Small intestine (tissue), 7 donors: ENCODE results near the gene MSS51. TPM values are rescaled to one million over a fixed set of nuclear protein-coding genes. Genes with fewer than 3 reads are reported as not detected.
A peak's percentile ranks its signal among the peaks of the same experiment; 100 is the strongest.

Source experiments
- DNase-seq, 2 donors: peaks; one replicate each; pipeline versions ENCODE4 v3.0.0 to v3.0.0-alpha.2; 2013
- FAIRE-seq: peaks from 2 replicates; lab custom pipeline; 2012; peaks lifted over from hg19 to GRCh38; lab: Jason Lieb, UNC
- H3K27ac ChIP-seq, 3 donors: one replicate each; pipeline ENCODE4 v1.5.1; 2013; ENCODE audit warnings: low read length in 2 of 3, mild to moderate bottlenecking in 2 of 3, control low read depth in 1 of 3, inconsistent platforms in 1 of 3, low read depth in 1 of 3, moderate library complexity in 1 of 3
- H3K27me3 ChIP-seq, 3 donors: one replicate each; pipeline ENCODE4 v1.6.1; 2013; ENCODE audit warnings: low read length in 3 of 3, inconsistent platforms in 1 of 3; ENCODE audit not compliant: control insufficient read depth in 3 of 3, insufficient read depth in 3 of 3
- H3K36me3 ChIP-seq, 3 donors: one replicate each; pipeline ENCODE4 v1.6.1; 2013; ENCODE audit warnings: low read length in 3 of 3, inconsistent platforms in 1 of 3, low read depth in 1 of 3, mild to moderate bottlenecking in 1 of 3, moderate library complexity in 1 of 3; ENCODE audit not compliant: control insufficient read depth in 3 of 3, insufficient read depth in 2 of 3
- H3K4me1 ChIP-seq, 3 donors: one replicate each; pipeline ENCODE4 v1.6.1; 2013; ENCODE audit warnings: low read length in 2 of 3, inconsistent platforms in 1 of 3, low read depth in 1 of 3, mild to moderate bottlenecking in 1 of 3, moderate library complexity in 1 of 3; ENCODE audit not compliant: control insufficient read depth in 3 of 3, insufficient read depth in 2 of 3
- H3K4me3 ChIP-seq, 3 donors: one replicate each; pipeline ENCODE4 v1.5.1; 2013; ENCODE audit warnings: low read length in 3 of 3, control low read depth in 1 of 3, inconsistent platforms in 1 of 3, low read depth in 1 of 3, mild to moderate bottlenecking in 1 of 3, moderate library complexity in 1 of 3
- H3K9me3 ChIP-seq, 2 donors: one replicate each; pipeline ENCODE4 v1.6.1; 2013; ENCODE audit warnings: low read depth in 1 of 2, low read length in 1 of 2; ENCODE audit not compliant: control insufficient read depth in 2 of 2, insufficient read depth in 1 of 2
- WGBS, 3 donors: extraction: QIAGEN DNeasy Blood & Tissue Kit; methylation state at CpG; one replicate each; pipeline ENCODE4 v1.1.7; 2013; 5-methylcytosine and 5-hydroxymethylcytosine counted together
- polyA plus RNA-seq, 4 donors: library from polyadenylated mRNA; stranded (reverse) in 3 of 4; unstranded in 1 of 4; fragments of 200-250 nt in 3 of 4; fragments of 120-200 nt in 1 of 4; gene quantifications; one replicate each; pipeline versions ENCODE4 v1.2.1 to v1.2.3, GENCODE V29; 2013
- donor health status: healthy with polysubstance abuse.
- donor health status: control.
- donor health status: control.
- donor health status: Bipolar disorder and iron deficiency.
- donor health status: healthy.

The MSS51 gene
- polyA plus RNA-seq, 4 donors, result 0.91 to 3.1 (median 1.7) TPM

DNA sequence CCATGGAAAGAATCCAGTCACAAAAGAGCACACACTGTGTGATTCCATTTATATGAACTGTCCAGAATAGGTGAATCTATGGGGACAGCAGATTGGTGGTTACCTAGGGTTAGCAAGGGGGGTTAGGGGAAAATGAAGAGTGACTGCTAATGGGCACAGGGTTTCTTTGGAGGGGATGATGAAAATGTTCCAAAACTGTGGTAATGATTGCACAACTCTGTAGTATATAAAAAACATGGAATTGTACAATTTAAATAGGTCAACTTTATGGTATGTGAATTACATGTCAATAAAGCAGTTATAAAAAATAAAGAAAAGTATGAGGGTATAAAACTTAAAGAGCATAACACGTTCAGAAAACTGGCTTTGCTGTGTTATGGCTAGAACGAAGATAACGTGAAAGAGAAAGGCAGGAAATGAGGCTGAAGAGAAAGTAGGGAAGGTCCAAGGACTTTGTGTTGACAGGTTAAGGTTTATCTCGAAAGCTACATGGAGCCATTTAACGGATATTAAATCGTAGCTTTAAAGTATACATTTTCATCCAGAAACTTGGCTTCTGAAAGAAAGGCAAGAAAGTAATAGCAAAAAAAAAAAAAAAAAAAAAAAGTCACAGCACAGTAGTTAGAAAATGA, 26.4 kb upstream of the MSS51 start:
- H3K4me1 ChIP-seq, result no peaks in the 10 kb centered on the region
- no peaks in the 10 kb centered on the region for H3K27me3 ChIP-seq
- no peaks in the 10 kb centered on the region for H3K9me3 ChIP-seq
- H3K4me3 ChIP-seq, result no peak overlapping the region
- peaks cover 2 to 24% (median 2%) of the 10 kb centered on the region in 3 donors for H3K36me3 ChIP-seq
- no peak for DNase-seq
- FAIRE-seq, result no peak
- 87 to 91% (median 89%) methylated on average over 6 of the region's 6 CpGs for WGBS, 3 donors
- H3K27ac ChIP-seq, result no peak overlapping the region

DNA sequence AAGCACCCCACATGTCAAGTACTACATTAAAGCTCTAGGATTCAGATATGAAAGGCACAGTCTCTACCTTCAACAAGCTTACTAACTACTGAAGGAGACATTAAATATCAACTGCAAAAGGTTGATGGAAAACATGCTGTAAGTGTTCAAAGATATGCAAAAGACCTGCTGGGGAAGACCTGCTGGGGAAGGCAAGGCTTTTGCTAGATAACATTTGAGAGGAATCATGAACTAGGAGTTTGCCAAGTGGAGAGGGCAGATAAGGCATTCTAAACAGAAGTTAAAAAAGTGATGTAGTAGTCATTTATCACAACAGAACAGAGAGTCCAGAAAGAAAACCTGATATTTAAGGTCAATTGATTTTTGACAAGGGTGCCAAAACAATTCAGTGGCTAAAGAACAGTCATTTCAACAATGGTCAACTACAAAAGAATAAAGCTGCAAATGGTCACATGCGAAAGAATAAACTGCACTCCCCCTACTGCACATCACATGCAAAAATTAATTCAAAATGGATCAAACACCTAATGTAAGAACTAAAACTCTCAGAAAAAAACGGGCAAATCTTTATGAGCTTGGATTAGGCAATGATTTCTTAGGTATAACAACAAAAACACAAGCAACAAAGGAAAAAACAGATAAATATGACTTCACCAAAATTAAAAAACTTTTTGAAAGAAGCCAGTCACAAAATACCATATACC, 23.0 kb upstream of the MSS51 start:
- 85 to 93% (median 91%) methylated on average over 2 of the region's 2 CpGs for WGBS, 3 donors
- Histone ChIP-seq H3K4me1 (no peaks in the 10 kb centered on the region), H3K9me3 (no peaks in the 10 kb centered on the region), H3K27me3 (no peaks in the 10 kb centered on the region), H3K27ac (no peak overlapping the region), H3K36me3 (peaks cover 2 to 19% (median 2%) of the 10 kb centered on the region in 3 donors), H3K4me3 (no peak overlapping the region)
- FAIRE-seq (peak; percentile 44), DNase-seq (no peak)

GRCh38 chr10:73449113-73449512, 15.8 kb upstream of the MSS51 start:
- DNase-seq (no peak), FAIRE-seq (no peak)
- Histone ChIP-seq H3K4me1 (no peaks in the 10 kb centered on the region), H3K27ac (no peak overlapping the region), H3K9me3 (no peaks in the 10 kb centered on the region), H3K27me3 (no peaks in the 10 kb centered on the region), H3K36me3 (peaks cover 0 to 18% (median 2%) of the 10 kb centered on the region in 3 donors), H3K4me3 (no peak overlapping the region)
- 73 to 84% (median 80%) methylated on average over 1 of the region's 1 CpG for WGBS, 3 donors

GRCh38 chr10:73448384-73448783, 15.0 kb upstream of the MSS51 start:
- no peaks in the 10 kb centered on the region for H3K27me3 ChIP-seq
- no peaks in the 10 kb centered on the region for H3K9me3 ChIP-seq
- WGBS, 3 donors, result 62 to 85% (median 77%) methylated on average over 1 of the region's 1 CpG
- no peaks in the 10 kb centered on the region for H3K4me1 ChIP-seq
- FAIRE-seq (no peak), DNase-seq (no peak)
- H3K4me3 ChIP-seq, result no peak overlapping the region
- peaks cover 0 to 18% (median 2%) of the 10 kb centered on the region in 3 donors for H3K36me3 ChIP-seq
- H3K27ac ChIP-seq, result no peak overlapping the region

- Histone ChIP-seq H3K9me3 (no peaks in the 10 kb centered on the region), H3K27ac (no peak overlapping the region), H3K4me3 (no peak overlapping the region), H3K4me1 (no peaks in the 10 kb centered on the region), H3K27me3 (no peaks in the 10 kb centered on the region), H3K36me3 (peaks cover 0 to 19% (median 3%) of the 10 kb centered on the region in 3 donors)
- no peak for DNase-seq
- FAIRE-seq, result no peak
Measured at GRCh38 chr10:73446926-73447325, 13.6 kb upstream of the MSS51 start.

DNA sequence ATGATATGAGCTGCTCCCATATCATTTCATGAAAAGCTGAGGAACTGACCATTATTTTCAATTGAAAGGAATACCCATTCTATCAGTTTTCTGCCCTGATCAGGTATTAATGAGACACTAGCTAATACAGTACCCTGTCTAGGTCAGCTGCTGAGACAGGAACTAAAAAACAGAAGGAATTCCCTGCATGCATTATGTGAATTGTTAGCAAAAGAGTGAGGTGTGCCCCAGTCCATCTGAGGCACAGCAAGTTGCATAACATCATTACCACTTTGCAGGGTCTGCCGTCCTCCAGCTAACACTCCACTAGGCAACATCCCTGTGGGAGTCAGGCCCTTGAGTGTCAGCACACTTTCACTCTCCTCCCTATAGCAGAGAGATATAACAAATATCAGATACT, 11.1 kb upstream of the MSS51 start:
- H3K27me3 ChIP-seq, result no peaks in the 10 kb centered on the region
- H3K4me3 ChIP-seq, result no peak overlapping the region
- 80 to 100% (median 93%) methylated on average over 1 of the region's 1 CpG for WGBS, 3 donors
- no peaks in the 10 kb centered on the region for H3K4me1 ChIP-seq
- H3K36me3 ChIP-seq, result peaks cover 0 to 20% (median 3%) of the 10 kb centered on the region in 3 donors
- H3K9me3 ChIP-seq, result no peaks in the 10 kb centered on the region
- DNase-seq, result no peak
- FAIRE-seq, result no peak
- no peak overlapping the region for H3K27ac ChIP-seq

DNA sequence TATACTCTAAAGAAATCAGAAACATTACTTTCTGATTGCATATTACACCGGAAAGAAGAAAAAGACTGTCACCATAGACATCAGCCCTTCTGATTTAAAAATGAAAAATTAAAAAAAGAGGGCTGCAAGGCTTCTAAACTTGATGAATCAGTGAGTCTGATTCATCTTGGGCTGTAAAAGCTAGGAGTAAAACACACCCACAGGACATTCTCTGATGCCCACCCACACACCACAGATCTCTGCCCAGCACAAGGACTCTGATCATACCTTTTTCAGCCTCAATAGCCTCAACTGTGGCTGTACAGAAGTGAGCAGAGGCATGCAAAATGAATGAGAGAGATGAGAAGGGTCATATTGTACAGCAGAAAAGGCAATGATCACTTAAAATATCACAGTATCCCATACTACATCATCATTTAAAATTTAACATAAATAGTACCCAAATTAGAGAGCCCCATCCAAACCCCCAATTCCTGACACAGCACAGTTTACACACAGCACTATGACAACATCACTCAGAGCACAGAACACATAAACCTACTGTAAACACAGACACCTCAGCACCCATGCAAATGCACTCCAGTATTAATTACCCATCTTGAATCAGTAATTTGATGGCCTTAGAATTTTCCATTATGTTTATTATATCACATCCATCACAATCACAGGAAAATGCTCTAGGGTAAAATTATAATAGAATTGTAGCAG, 6.4 kb upstream of the MSS51 start:
- Histone ChIP-seq H3K9me3 (no peaks in the 10 kb centered on the region), H3K4me1 (no peaks in the 10 kb centered on the region), H3K36me3 (peaks cover 3 to 14% (median 11%) of the 10 kb centered on the region in 3 donors), H3K27ac (no peak overlapping the region), H3K27me3 (no peaks in the 10 kb centered on the region), H3K4me3 (no peak overlapping the region)
- FAIRE-seq, result no peak
- 86 to 100% (median 90%) methylated on average over 1 of the region's 1 CpG for WGBS, 3 donors
- no peak for DNase-seq

DNA sequence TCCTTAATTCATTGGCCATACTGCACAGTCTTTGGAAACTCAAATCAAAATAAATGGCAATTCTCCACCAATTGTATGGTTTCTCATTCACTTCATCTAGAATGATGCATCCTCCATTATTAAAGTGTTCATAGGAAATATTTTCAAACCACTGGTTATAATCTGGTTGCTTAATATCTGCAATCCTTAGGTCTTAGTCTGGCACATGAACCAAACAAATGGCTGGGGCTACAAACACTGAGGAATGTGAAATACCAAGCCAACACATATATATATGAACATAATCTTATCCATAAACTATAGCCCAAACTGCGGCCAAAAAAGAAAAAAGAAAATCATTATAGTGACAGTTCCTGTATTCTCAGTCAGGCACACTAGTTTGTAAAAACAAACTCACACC, 5.7 kb upstream of the MSS51 start:
- no peaks in the 10 kb centered on the region for H3K9me3 ChIP-seq
- WGBS, 3 donors, result 90 to 96% (median 94%) methylated on average over 1 of the region's 1 CpG

More for the DNA sequence above, 5.7 kb upstream of the MSS51 start:
- no peak overlapping the region for H3K27ac ChIP-seq
- no peak for FAIRE-seq
- no peak for DNase-seq
- H3K4me1 ChIP-seq, result no peaks in the 10 kb centered on the region
- H3K27me3 ChIP-seq, result no peaks in the 10 kb centered on the region
- peaks cover 3 to 11% (median 10%) of the 10 kb centered on the region in 3 donors for H3K36me3 ChIP-seq
- no peak overlapping the region for H3K4me3 ChIP-seq
